Activated T-cell treated with anti-CD3 and anti-CD28 coated beads, Interleukin-2, amount 50 U/mL, for 24 hours (primary cell): ENCODE results near the gene XCR1.
"Not testable (repeated sequence)": the region's sequence is repeated elsewhere in the genome, so short reads cannot be mapped to it uniquely, and the experiment has no call there.

Experiments used
- DNase-seq: peaks from one replicate; pipeline ENCODE4 v3.0.0-alpha.2; 2020
- H3K27ac Mint-ChIP-seq: 2 replicates; pipeline ENCODE4 v1.8.0; 2020; ENCODE audit warnings: mild to moderate bottlenecking, mixed read lengths
- H3K27me3 Mint-ChIP-seq: 2 replicates; pipeline ENCODE4 v1.8.0; 2020; ENCODE audit warnings: mixed read lengths
- H3K36me3 Mint-ChIP-seq: 2 replicates; pipeline ENCODE4 v1.8.0; 2020; ENCODE audit warnings: low read depth, mixed read lengths
- H3K4me1 Mint-ChIP-seq: 2 replicates; pipeline ENCODE4 v1.8.0; 2020; ENCODE audit warnings: low read depth, mixed read lengths
- H3K4me3 Mint-ChIP-seq: 2 replicates; pipeline ENCODE4 v1.8.0; 2020; ENCODE audit warnings: mild to moderate bottlenecking, moderate library complexity, mixed read lengths
- H3K9me3 Mint-ChIP-seq: 2 replicates; pipeline ENCODE4 v1.8.0; 2020; ENCODE audit warnings: mixed read lengths

XCR1 gene

GRCh38 chr3:46058981-46059380 is 31.7 kb upstream of the XCR1 start:
- H3K27me3 Mint-ChIP-seq = peaks cover 57% of the 10 kb centered on the region
- no peak overlapping the region for H3K4me3 Mint-ChIP-seq
- H3K36me3 Mint-ChIP-seq = no peaks in the 10 kb centered on the region
- no peak overlapping the region for H3K27ac Mint-ChIP-seq
- no peak for DNase-seq
- no peaks in the 10 kb centered on the region for H3K9me3 Mint-ChIP-seq
- peaks cover 10% of the 10 kb centered on the region for H3K4me1 Mint-ChIP-seq

GRCh38 chr3:46057716-46058115 is 30.4 kb upstream of the XCR1 start:
- Mint-ChIP-seq H3K36me3 (no peaks in the 10 kb centered on the region), H3K27me3 (peaks cover 54% of the 10 kb centered on the region), H3K4me1 (peaks cover 2% of the 10 kb centered on the region), H3K4me3 (no peak overlapping the region), H3K9me3 (no peaks in the 10 kb centered on the region), H3K27ac (no peak overlapping the region)
- no peak for DNase-seq

GRCh38 chr3:46056686-46057085 is 29.4 kb upstream of the XCR1 start:
- H3K36me3 Mint-ChIP-seq = no peaks in the 10 kb centered on the region

GRCh38 chr3:46053761-46054515 is 26.7 kb upstream of the XCR1 start:
- not testable (repeated sequence) for H3K9me3 Mint-ChIP-seq, H3K27ac Mint-ChIP-seq, H3K36me3 Mint-ChIP-seq, DNase-seq, H3K4me1 Mint-ChIP-seq, H3K4me3 Mint-ChIP-seq
- peaks cover 31% of the 10 kb centered on the region for H3K27me3 Mint-ChIP-seq

More at GRCh38 chr3:46056686-46057085, 29.4 kb upstream of the XCR1 start:
- no peak for DNase-seq
- no peaks in the 10 kb centered on the region for H3K9me3 Mint-ChIP-seq
- no peak overlapping the region for H3K4me3 Mint-ChIP-seq
- peaks cover 47% of the 10 kb centered on the region for H3K27me3 Mint-ChIP-seq
- peaks cover 2% of the 10 kb centered on the region for H3K4me1 Mint-ChIP-seq
- H3K27ac Mint-ChIP-seq = no peak overlapping the region

- not testable (repeated sequence) for H3K36me3 Mint-ChIP-seq, H3K9me3 Mint-ChIP-seq, H3K4me3 Mint-ChIP-seq, H3K27ac Mint-ChIP-seq, H3K4me1 Mint-ChIP-seq, DNase-seq
- H3K27me3 Mint-ChIP-seq = peaks cover 28% of the 10 kb centered on the region
Measured at GRCh38 chr3:46053265-46053664, 26.0 kb upstream of the XCR1 start.

GRCh38 chr3:46052531-46052930 is 25.2 kb upstream of the XCR1 start:
- Mint-ChIP-seq H3K27ac (no peak overlapping the region), H3K36me3 (no peaks in the 10 kb centered on the region), H3K9me3 (no peaks in the 10 kb centered on the region), H3K4me1 (peaks cover 6% of the 10 kb centered on the region), H3K4me3 (no peak overlapping the region), H3K27me3 (peaks cover 21% of the 10 kb centered on the region)
- no peak for DNase-seq

- Mint-ChIP-seq H3K4me3 (no peak overlapping the region), H3K36me3 (no peaks in the 10 kb centered on the region), H3K27ac (no peak overlapping the region), H3K4me1 (peaks cover 25% of the 10 kb centered on the region), H3K9me3 (no peaks in the 10 kb centered on the region), H3K27me3 (peaks cover 8% of the 10 kb centered on the region)
- no peak for DNase-seq
Measured at GRCh38 chr3:46049093-46049492, 21.8 kb upstream of the XCR1 start.

- DNase-seq, H3K36me3 Mint-ChIP-seq, H3K4me3 Mint-ChIP-seq, H3K27me3 Mint-ChIP-seq, H3K9me3 Mint-ChIP-seq: not testable (repeated sequence)
- Mint-ChIP-seq H3K27ac (peak overlapping the region; percentile 35), H3K4me1 (peaks cover 25% of the 10 kb centered on the region)
Measured at GRCh38 chr3:46046231-46046630, 18.9 kb upstream of the XCR1 start.

GRCh38 chr3:46038916-46039315 is 11.6 kb upstream of the XCR1 start:
- Mint-ChIP-seq H3K4me3 (no peak overlapping the region), H3K27me3 (peaks cover 2% of the 10 kb centered on the region), H3K4me1 (no peaks in the 10 kb centered on the region), H3K9me3 (peaks cover 2% of the 10 kb centered on the region), H3K36me3 (no peaks in the 10 kb centered on the region), H3K27ac (no peak overlapping the region)
- DNase-seq = no peak

GRCh38 chr3:46038071-46038470 is 10.8 kb upstream of the XCR1 start:
- not testable (repeated sequence) for H3K27me3 Mint-ChIP-seq, DNase-seq, H3K4me3 Mint-ChIP-seq, H3K9me3 Mint-ChIP-seq, H3K27ac Mint-ChIP-seq, H3K36me3 Mint-ChIP-seq, H3K4me1 Mint-ChIP-seq

- Mint-ChIP-seq H3K4me1 (no peaks in the 10 kb centered on the region), H3K27me3 (peaks cover 2% of the 10 kb centered on the region), H3K36me3 (no peaks in the 10 kb centered on the region), H3K4me3 (no peak overlapping the region), H3K27ac (no peak overlapping the region), H3K9me3 (peaks cover 2% of the 10 kb centered on the region)
- DNase-seq = no peak
Measured at GRCh38 chr3:46036191-46036590, 8.9 kb upstream of the XCR1 start.

- Mint-ChIP-seq H3K27ac (no peak overlapping the region), H3K9me3 (peaks cover 6% of the 10 kb centered on the region), H3K27me3 (no peaks in the 10 kb centered on the region), H3K36me3 (no peaks in the 10 kb centered on the region), H3K4me1 (no peaks in the 10 kb centered on the region), H3K4me3 (no peak overlapping the region)
- no peak for DNase-seq
Measured at GRCh38 chr3:46031747-46032146, 4.5 kb upstream of the XCR1 start.

- H3K4me3 Mint-ChIP-seq = no peak overlapping the region
- no peak for DNase-seq
- no peaks in the 10 kb centered on the region for H3K4me1 Mint-ChIP-seq
- peaks cover 6% of the 10 kb centered on the region for H3K9me3 Mint-ChIP-seq
- no peaks in the 10 kb centered on the region for H3K36me3 Mint-ChIP-seq
- no peak overlapping the region for H3K27ac Mint-ChIP-seq
- no peaks in the 10 kb centered on the region for H3K27me3 Mint-ChIP-seq
Measured at GRCh38 chr3:46031269-46031668, 4.0 kb upstream of the XCR1 start.

- Mint-ChIP-seq H3K27me3 (no peaks in the 10 kb centered on the region), H3K4me3 (no peak overlapping the region), H3K27ac (no peak overlapping the region)
Measured at GRCh38 chr3:46030626-46031025, 3.3 kb upstream of the XCR1 start.

GRCh38 chr3:46029953-46030543 is 2.8 kb upstream of the XCR1 start:
- H3K9me3 Mint-ChIP-seq = peaks cover 6% of the 10 kb centered on the region
- H3K27ac Mint-ChIP-seq = no peak overlapping the region
- no peak overlapping the region for H3K4me3 Mint-ChIP-seq
- no peaks in the 10 kb centered on the region for H3K27me3 Mint-ChIP-seq
- DNase-seq = no peak
- H3K36me3 Mint-ChIP-seq = no peaks in the 10 kb centered on the region
- no peaks in the 10 kb centered on the region for H3K4me1 Mint-ChIP-seq

More at GRCh38 chr3:46030626-46031025, 3.3 kb upstream of the XCR1 start:
- Mint-ChIP-seq H3K4me1 (no peaks in the 10 kb centered on the region), H3K9me3 (peaks cover 6% of the 10 kb centered on the region), H3K36me3 (no peaks in the 10 kb centered on the region)
- no peak for DNase-seq
